SH-SY5Y (cell line): Measurements from ENCODE around the gene IGSF22.

Experiments
- GATA2 ChIP-seq: IDR thresholded peaks from 2 replicates; pipeline ENCODE4 v1.6.1; 2011; ENCODE audit warnings: mild to moderate bottlenecking, low read depth, low read length
- GATA3 ChIP-seq: IDR thresholded peaks from 2 replicates; pipeline ENCODE4 v1.6.1; 2011; ENCODE audit warnings: low read depth, mild to moderate bottlenecking, low read length, moderate library complexity

The IGSF22 gene

GRCh38 chr11:18726040-18726439 is at the start of gene IGSF22:
Gene IGSF22, minus strand, starts transcription at chr11:18726188. Its CDS starts 1,952 bp downstream, at chr11:18724236.
- no peak for TF ChIP-seq GATA2
- no peak for TF ChIP-seq GATA3

- TF ChIP-seq GATA3: no peak
- TF ChIP-seq GATA2: no peak
Measured at GRCh38 chr11:18774801-18775200, 48.8 kb upstream of the IGSF22 start.

GRCh38 chr11:18773681-18774080 is 47.7 kb upstream of the IGSF22 start:
- TF ChIP-seq GATA3 (no peak), GATA2 (no peak)

- no peak for TF ChIP-seq GATA3
Measured at GRCh38 chr11:18773104-18773503, 47.1 kb upstream of the IGSF22 start.

- TF ChIP-seq GATA2 (no peak), GATA3 (no peak)
Measured at GRCh38 chr11:18772211-18772610, 46.2 kb upstream of the IGSF22 start.

GRCh38 chr11:18771266-18772035 is 45.5 kb upstream of the IGSF22 start:
- TF ChIP-seq GATA3: no peak
- no peak for TF ChIP-seq GATA2

GRCh38 chr11:18770479-18771125 is 44.6 kb upstream of the IGSF22 start:
- no peak for TF ChIP-seq GATA3
- no peak for TF ChIP-seq GATA2

- TF ChIP-seq GATA2 (no peak), GATA3 (no peak)
Measured at GRCh38 chr11:18769802-18770456, 43.9 kb upstream of the IGSF22 start.

DNA sequence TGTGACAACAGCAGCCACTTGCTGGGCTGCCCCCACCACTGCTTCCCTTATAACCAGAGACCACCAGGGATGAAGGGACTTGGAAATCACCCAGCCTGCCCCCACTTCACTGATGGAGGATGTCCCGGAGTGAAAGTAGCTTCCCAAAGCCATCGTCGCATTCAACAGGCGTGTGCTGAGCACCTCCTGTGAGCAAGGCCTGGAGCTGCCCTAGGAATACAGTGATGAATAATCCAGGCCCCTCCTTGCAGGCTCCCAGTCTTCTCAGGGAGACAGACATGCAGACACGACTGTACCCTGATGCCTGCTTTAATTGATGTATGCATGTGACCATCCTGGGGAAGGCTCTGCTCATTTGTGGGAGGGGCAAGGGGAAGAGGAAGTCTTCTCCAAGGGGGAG is 43.0 kb upstream of the IGSF22 start:
- no peak for TF ChIP-seq GATA3
- TF ChIP-seq GATA2: no peak

DNA sequence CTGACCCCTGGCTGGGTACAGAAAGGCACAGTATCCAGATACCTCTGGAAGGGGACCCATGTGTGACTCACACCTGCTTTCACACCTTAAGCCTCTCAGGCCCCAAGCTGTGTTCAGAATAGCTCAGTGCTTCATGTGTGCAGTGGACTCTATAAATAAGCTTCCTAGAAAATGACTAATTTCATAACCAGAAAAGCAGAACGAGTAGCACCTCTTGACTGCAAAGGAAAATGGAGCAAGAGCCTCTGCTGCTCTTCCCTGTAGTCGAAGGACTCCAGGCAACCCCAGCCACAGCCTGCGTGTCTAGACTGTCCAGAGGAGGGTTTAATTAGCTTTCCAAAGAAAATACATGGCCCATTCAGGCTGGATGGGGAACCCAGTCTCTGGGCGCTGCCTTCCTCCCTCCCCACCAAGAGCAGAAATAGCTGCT is 42.5 kb upstream of the IGSF22 start:
- TF ChIP-seq GATA3 (no peak), GATA2 (no peak)

DNA sequence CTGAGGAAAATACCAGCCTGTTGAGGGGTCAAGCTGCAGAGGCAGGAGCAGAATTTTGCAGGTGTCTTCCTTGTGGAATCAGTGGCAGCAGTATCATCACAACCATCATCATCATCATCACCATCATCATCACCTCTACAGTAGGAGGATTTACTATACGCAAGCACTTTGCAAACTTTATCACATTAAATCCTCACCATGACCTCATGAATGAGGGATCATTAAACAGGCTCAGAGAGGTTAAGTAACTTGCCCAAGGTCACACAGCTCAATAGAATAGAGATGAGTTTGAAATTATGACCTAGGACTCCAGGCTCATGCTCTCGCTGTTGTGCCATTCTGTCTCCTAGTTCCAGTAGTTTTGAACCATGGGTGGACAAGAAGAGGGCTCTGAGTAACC is 40.0 kb upstream of the IGSF22 start:
- no peak for TF ChIP-seq GATA2
- TF ChIP-seq GATA3: no peak

- TF ChIP-seq GATA2 (no peak), GATA3 (no peak)
Measured at GRCh38 chr11:18765554-18765953, 39.6 kb upstream of the IGSF22 start.

GRCh38 chr11:18761741-18762140 is 35.8 kb upstream of the IGSF22 start:
- TF ChIP-seq GATA3 (no peak), GATA2 (no peak)

DNA sequence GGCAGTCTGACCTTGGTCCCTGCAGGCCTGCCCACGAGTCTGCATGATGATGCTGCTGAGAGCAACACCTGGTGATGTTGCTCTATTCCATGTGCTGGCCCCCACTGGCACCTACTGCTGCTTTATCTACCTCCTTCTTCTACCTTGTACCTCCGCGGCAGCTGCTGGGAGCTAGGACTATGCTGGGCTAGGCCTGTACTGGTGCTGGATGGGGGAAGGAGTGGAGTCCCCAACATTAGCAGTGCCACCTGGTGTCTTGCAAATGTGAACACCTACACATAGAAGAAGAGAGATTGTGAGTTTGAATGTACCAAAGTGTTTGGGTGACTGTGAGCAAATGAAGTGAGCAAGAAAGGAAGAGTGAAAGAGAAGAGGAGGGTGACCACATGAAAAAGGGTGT is 35.2 kb upstream of the IGSF22 start:
- no peak for TF ChIP-seq GATA3
- no peak for TF ChIP-seq GATA2

GRCh38 chr11:18757811-18758210 is 31.8 kb upstream of the IGSF22 start:
- no peak for TF ChIP-seq GATA2
- no peak for TF ChIP-seq GATA3
